Thyroid gland (tissue), 4 donors: ENCODE measurements around the gene FKBP2. TPM values are rescaled to one million over a fixed set of nuclear protein-coding genes. Genes with fewer than 3 reads are reported as not detected.

Source experiments
- DNase-seq, 2 donors: peaks; one replicate each; pipeline ENCODE4 v3.0.0-alpha.2; 2019
- H3K27ac ChIP-seq, 3 donors: fragments of 200-600 bp; sonication (generic); 1 replicate in 2 of 3; 2 replicates in 1 of 3; pipeline ENCODE4 v1.5.1; 2016 to 2019; ENCODE audit warnings: mild to moderate bottlenecking in 1 of 3, moderate library complexity in 1 of 3
- H3K27me3 ChIP-seq: fragments of 200-600 bp; sonication (generic); one replicate; pipeline ENCODE4 v1.5.1; 2019
- H3K36me3 ChIP-seq, 2 donors: fragments of 200-600 bp; sonication (generic); one replicate each; pipeline ENCODE4 v1.5.1; 2016 to 2019
- H3K4me1 ChIP-seq, 2 donors: fragments of 200-600 bp; sonication (generic); one replicate each; pipeline ENCODE4 v1.5.1; 2017 to 2019
- H3K4me3 ChIP-seq, 3 donors: fragments of 200-600 bp; sonication (generic); replicated peaks in 1 of 3; 1 replicate in 2 of 3; 2 replicates in 1 of 3; pipeline ENCODE4 v1.5.1; 2016; ENCODE audit warnings: mild to moderate bottlenecking in 1 of 3
- H3K9me3 ChIP-seq: fragments of 200-600 bp; sonication (generic); one replicate; pipeline ENCODE4 v1.5.1; 2017
- CTCF ChIP-seq, 6 experiments: fragments of 200-600 bp in 3 of 6; fragments of 450-650 bp in 3 of 6; sonication (generic) in 3 of 6; IDR thresholded peaks; one replicate each; pipeline ENCODE4 v1.5.1; 2016 to 2019; ENCODE audit warnings: antibody characterized with exemption in 6 of 6, mild to moderate bottlenecking in 2 of 6, inconsistent platforms in 1 of 6, moderate library complexity in 1 of 6
- POLR2A ChIP-seq, 2 donors: fragments of 450-650 bp; IDR thresholded peaks; one replicate each; pipeline ENCODE4 v1.6.1; 2017; ENCODE audit warnings: antibody characterized with exemption in 2 of 2, mild to moderate bottlenecking in 2 of 2, moderate library complexity in 1 of 2
- WGBS, 2 donors: methylation state at CpG; one replicate each; pipeline ENCODE4 v1.1.5; 2017; 5-methylcytosine and 5-hydroxymethylcytosine counted together
- intact Hi-C: fragments of 100-400 bp; cut with DNase I; formaldehyde crosslinking; loops from one replicate; pipeline ENCODE4 v1.15.1; 2023
- total RNA-seq, 4 donors: library from RNA; depleted of rRNA; stranded (reverse); fragments of >200 nt; gene quantifications; one replicate each; pipeline ENCODE4 v1.2.3, GENCODE V29; 2016

FKBP2 gene
- total RNA-seq, 4 donors from 2014 or later = 107 to 271 (median 196) TPM

- Histone ChIP-seq H3K4me1 (peaks cover 2 to 3% of the 10 kb centered on the region in 2 donors), H3K4me3 (no peak overlapping the region), H3K27me3 (no peaks in the 10 kb centered on the region), H3K27ac (no peak overlapping the region), H3K9me3 (no peaks in the 10 kb centered on the region), H3K36me3 (peaks cover 7 to 11% of the 10 kb centered on the region in 2 donors)
- DNase-seq = no peak
- intact Hi-C loops = no loop called here
- WGBS, 2 donors = 90 to 94% methylated on average over 14 of the region's 17 CpGs
- no peak for TF ChIP-seq CTCF (IDR thresholded peaks at IDR 0.05)
- no peak for TF ChIP-seq POLR2A (IDR thresholded peaks at IDR 0.05)
These were observed 35.9 kb downstream of the FKBP2 start for GRCh38 chr11:64276653-64277431.

DNA sequence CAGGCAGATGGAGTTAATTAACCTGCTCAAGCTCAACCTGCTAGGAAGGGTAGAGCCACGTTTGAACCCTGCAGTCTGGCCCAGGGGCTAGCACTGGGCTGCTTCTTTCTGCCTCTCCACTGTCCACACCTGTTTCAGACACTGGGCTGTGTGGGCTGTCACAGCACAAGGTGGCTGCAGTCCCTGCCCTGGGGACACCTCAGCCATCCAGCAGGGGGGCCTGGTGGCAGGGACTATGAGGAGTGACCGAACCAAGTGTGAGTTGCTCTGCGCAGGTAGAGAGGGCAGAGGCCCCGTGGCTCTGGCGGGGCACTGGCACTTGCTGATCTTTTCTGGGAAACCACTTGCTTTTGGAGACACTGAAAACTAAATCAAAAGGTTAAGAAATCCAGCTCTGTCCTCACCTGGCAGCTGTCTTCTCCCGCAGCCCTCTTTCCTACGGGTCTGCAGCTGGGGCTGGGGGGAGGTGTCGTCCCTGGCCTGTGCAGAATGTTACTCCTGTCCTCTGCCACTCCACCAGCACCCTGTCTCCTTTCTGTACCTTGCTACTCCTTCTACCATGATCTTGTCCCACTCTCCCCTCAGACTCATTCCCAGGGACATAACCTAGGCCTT lies 37.8 kb downstream of the FKBP2 start:
- no peaks in the 10 kb centered on the region for H3K27me3 ChIP-seq

DNA sequence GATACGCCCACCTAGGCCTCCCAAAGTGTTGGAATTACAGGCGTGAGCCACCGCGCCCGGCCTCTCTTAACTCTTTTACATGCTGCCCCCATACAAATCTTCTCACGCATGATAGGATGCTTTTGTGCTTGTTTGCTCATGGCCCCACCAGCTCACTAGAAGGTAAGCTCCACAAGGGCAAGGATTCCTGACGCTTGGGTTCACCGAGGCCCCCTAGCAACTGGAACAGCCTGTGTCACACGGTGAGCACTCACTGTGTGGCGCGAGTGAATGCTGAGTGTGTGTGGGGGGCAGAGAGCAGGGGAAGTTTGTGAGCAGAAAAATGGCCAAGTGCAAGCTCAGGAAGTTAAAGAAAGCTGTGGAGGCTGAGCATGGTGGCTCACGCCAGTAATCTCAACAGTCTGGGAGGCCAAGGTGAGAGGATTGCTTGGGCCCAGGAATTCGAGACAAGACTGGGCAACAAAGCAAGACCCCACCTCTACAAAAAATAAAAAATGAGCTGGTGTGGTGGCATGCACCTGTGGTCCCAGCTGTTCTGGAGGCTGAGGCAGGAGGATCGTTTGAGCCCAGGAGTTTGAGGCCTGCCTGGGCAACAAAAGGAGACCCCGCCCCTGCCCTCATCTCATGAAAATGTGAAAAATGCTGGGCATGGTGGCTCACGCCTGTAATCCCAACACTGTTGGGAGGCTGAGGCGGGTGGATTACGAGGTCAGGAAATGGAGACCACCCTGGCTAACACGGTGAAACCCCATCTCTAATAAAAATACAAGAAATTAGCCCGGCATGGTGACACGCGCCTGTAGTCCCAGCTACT lies 41.3 kb downstream of the FKBP2 start:
- Histone ChIP-seq H3K27me3 (no peaks in the 10 kb centered on the region), H3K9me3 (no peaks in the 10 kb centered on the region), H3K27ac (no peak overlapping the region), H3K36me3 (peaks cover 3 to 7% of the 10 kb centered on the region in 2 donors), H3K4me3 (no peak overlapping the region), H3K4me1 (peaks cover 9 to 23% of the 10 kb centered on the region in 2 donors)
- WGBS, 2 donors = 97% methylated on average over 22 of the region's 22 CpGs
- TF ChIP-seq CTCF (IDR thresholded peaks at IDR 0.05) = no peak
- no peak for TF ChIP-seq POLR2A (IDR thresholded peaks at IDR 0.05)
- intact Hi-C loops = no loop called here
- no peak for DNase-seq

More for the DNA sequence above, 37.8 kb downstream of the FKBP2 start:
- WGBS, 2 donors = 85 to 86% methylated on average over 8 of the region's 8 CpGs
- no peak for TF ChIP-seq POLR2A (IDR thresholded peaks at IDR 0.05)
- no peak for TF ChIP-seq CTCF (IDR thresholded peaks at IDR 0.05)
- Histone ChIP-seq H3K27ac (no peak overlapping the region), H3K4me1 (peaks cover 3 to 9% of the 10 kb centered on the region in 2 donors), H3K36me3 (peaks cover 7 to 11% of the 10 kb centered on the region in 2 donors), H3K9me3 (no peaks in the 10 kb centered on the region), H3K4me3 (no peak overlapping the region)
- DNase-seq = no peak
- intact Hi-C loops = no loop called here

GRCh38 chr11:64283092-64283491 lies 42.2 kb downstream of the FKBP2 start:
- no peak for DNase-seq
- Histone ChIP-seq H3K36me3 (peaks cover 0 to 7% of the 10 kb centered on the region in 2 donors), H3K4me3 (no peak overlapping the region), H3K4me1 (peaks cover 9 to 23% of the 10 kb centered on the region in 2 donors), H3K27ac (no peak overlapping the region), H3K9me3 (no peaks in the 10 kb centered on the region), H3K27me3 (no peaks in the 10 kb centered on the region)
- 94% methylated on average over 3 of the region's 3 CpGs for WGBS, 2 donors
- intact Hi-C loops = no loop called here
- TF ChIP-seq CTCF (IDR thresholded peaks at IDR 0.05) (no peak), POLR2A (IDR thresholded peaks at IDR 0.05) (no peak)
